Fibroblast of skin of left quadriceps (primary cell): ENCODE data around the gene MYO18B.

ENCODE experiments used
- DNase-seq, 2 experiments: peaks; one replicate each; pipeline ENCODE4 v3.0.0-alpha.2; 2013; ENCODE audit warnings: low read depth in 2 of 2

The MYO18B gene

GRCh38 chr22:25822344-25822743, 80.4 kb downstream of the MYO18B start:
- no peak for DNase-seq

GRCh38 chr22:25823276-25823675, 81.3 kb downstream of the MYO18B start:
- DNase-seq = no peak

GRCh38 chr22:25824828-25825423, 82.9 kb downstream of the MYO18B start:
- DNase-seq = no peak

GRCh38 chr22:25827415-25827814, 85.4 kb downstream of the MYO18B start:
- no peak for DNase-seq

- DNase-seq = no peak
Observed at GRCh38 chr22:25828422-25828821, 86.4 kb downstream of the MYO18B start.

- DNase-seq = no peak
Observed at GRCh38 chr22:25829237-25829636, 87.2 kb downstream of the MYO18B start.

- no peak for DNase-seq
Observed at GRCh38 chr22:25829808-25830777, 88.1 kb downstream of the MYO18B start.

- DNase-seq = no peak
Observed at GRCh38 chr22:25833091-25833490, 91.1 kb downstream of the MYO18B start.

- DNase-seq = no peak
Observed at GRCh38 chr22:25833676-25834075, 91.7 kb downstream of the MYO18B start.

GRCh38 chr22:25834490-25834889, 92.5 kb downstream of the MYO18B start:
- DNase-seq = no peak

GRCh38 chr22:25835348-25835747, 93.4 kb downstream of the MYO18B start:
- no peak for DNase-seq

GRCh38 chr22:25837288-25837900, 95.4 kb downstream of the MYO18B start:
- DNase-seq = no peak

- DNase-seq = no peak
Observed at GRCh38 chr22:25838960-25839741, 97.2 kb downstream of the MYO18B start.

- no peak for DNase-seq
Observed at GRCh38 chr22:25839755-25840154, 97.8 kb downstream of the MYO18B start.

GRCh38 chr22:25840167-25840566, 98.2 kb downstream of the MYO18B start:
- DNase-seq = no peak

- no peak for DNase-seq
Observed at GRCh38 chr22:25840891-25841290, 98.9 kb downstream of the MYO18B start.

GRCh38 chr22:25841775-25842174, 99.8 kb downstream of the MYO18B start:
- no peak for DNase-seq

GRCh38 chr22:25843660-25844405, 101.8 kb downstream of the MYO18B start:
- DNase-seq = no peak

- DNase-seq = no peak
Observed at GRCh38 chr22:25844601-25845000, 102.6 kb downstream of the MYO18B start.

GRCh38 chr22:25845985-25846745, 104.2 kb downstream of the MYO18B start:
- no peak for DNase-seq
